Loucy (cell line): Measurements from ENCODE around the gene TXLNB.

ENCODE experiments used
- H2AFZ ChIP-seq: fragments of 200-600 bp; sonication (generic); 2 replicates; pipeline ENCODE4 v1.6.0; 2016; ENCODE audit warnings: antibody characterized with exemption, mild to moderate bottlenecking, low read length, moderate library complexity
- H3F3A ChIP-seq: fragments of 200-600 bp; 2 replicates; pipeline ENCODE4 v1.6.0; 2016; ENCODE audit warnings: antibody characterized with exemption, low read depth, mild to moderate bottlenecking
- H3K27me3 ChIP-seq: fragments of 200-600 bp; sonication (generic); 2 replicates; pipeline ENCODE4 v1.6.1; 2014; ENCODE audit warnings: low read length, mild to moderate bottlenecking; ENCODE audit not compliant: insufficient read depth, poor library complexity, severe bottlenecking
- H3K36me3 ChIP-seq: fragments of 200-600 bp; sonication (generic); 2 replicates; pipeline ENCODE4 v1.6.1; 2016; ENCODE audit warnings: low read length; ENCODE audit not compliant: insufficient read depth
- H3K4me1 ChIP-seq: fragments of 200-600 bp; sonication (generic); 2 replicates; pipeline ENCODE4 v1.5.1; 2014; ENCODE audit warnings: low read length, mild to moderate bottlenecking; ENCODE audit not compliant: insufficient read depth, poor library complexity, severe bottlenecking
- H3K4me2 ChIP-seq: fragments of 200-600 bp; sonication (generic); 2 replicates; pipeline ENCODE4 v1.6.0; 2014; ENCODE audit warnings: antibody characterized with exemption, low read length, low read depth, mild to moderate bottlenecking; ENCODE audit not compliant: poor library complexity, severe bottlenecking
- H3K4me3 ChIP-seq: fragments of 200-600 bp; sonication (generic); 2 replicates; pipeline ENCODE4 v1.5.1; 2014; ENCODE audit warnings: low read length, mild to moderate bottlenecking, mixed read lengths; ENCODE audit not compliant: poor library complexity, severe bottlenecking
- H3K79me2 ChIP-seq: fragments of 200-600 bp; sonication (generic); 2 replicates; pipeline ENCODE4 v1.6.1; 2014; ENCODE audit warnings: low read length; ENCODE audit not compliant: insufficient read depth
- H3K9ac ChIP-seq: fragments of 200-600 bp; sonication (generic); 2 replicates; pipeline ENCODE4 v1.6.0; 2014; ENCODE audit warnings: mild to moderate bottlenecking, low read depth, low read length, moderate library complexity; ENCODE audit not compliant: poor library complexity, severe bottlenecking
- H3K9me2 ChIP-seq: fragments of 200-600 bp; sonication (generic); replicated peaks from 2 replicates; pipeline ENCODE4 v1.6.1; 2016; ENCODE audit warnings: low read depth, low read length, mixed read lengths
- H3K9me3 ChIP-seq: fragments of 200-600 bp; sonication (generic); 2 replicates; pipeline ENCODE4 v1.6.1; 2014; ENCODE audit warnings: mild to moderate bottlenecking, antibody characterized with exemption, low read length, low read depth; ENCODE audit not compliant: insufficient read depth
- H4K20me1 ChIP-seq: fragments of 200-600 bp; sonication (generic); 2 replicates; pipeline ENCODE4 v1.6.0; 2014; ENCODE audit warnings: antibody characterized with exemption, low read length, mild to moderate bottlenecking; ENCODE audit not compliant: insufficient read depth, poor library complexity, severe bottlenecking
- EZH2phosphoT487 ChIP-seq: fragments of 200-600 bp; IDR thresholded peaks from 2 replicates; pipeline ENCODE4 v1.6.1; 2018; ENCODE audit warnings: antibody characterized with exemption, mild to moderate bottlenecking, moderate library complexity, borderline replicate concordance
- TF ChIP-seq, protein P1 (sequence below): fragments of 200-600 bp; sonication (generic); conservative IDR thresholded peaks from 2 replicates; pipeline ENCODE4 v1.5.1; 2014; ENCODE audit warnings: mild to moderate bottlenecking, antibody characterized with exemption, low read length

Gene TXLNB

DNA sequence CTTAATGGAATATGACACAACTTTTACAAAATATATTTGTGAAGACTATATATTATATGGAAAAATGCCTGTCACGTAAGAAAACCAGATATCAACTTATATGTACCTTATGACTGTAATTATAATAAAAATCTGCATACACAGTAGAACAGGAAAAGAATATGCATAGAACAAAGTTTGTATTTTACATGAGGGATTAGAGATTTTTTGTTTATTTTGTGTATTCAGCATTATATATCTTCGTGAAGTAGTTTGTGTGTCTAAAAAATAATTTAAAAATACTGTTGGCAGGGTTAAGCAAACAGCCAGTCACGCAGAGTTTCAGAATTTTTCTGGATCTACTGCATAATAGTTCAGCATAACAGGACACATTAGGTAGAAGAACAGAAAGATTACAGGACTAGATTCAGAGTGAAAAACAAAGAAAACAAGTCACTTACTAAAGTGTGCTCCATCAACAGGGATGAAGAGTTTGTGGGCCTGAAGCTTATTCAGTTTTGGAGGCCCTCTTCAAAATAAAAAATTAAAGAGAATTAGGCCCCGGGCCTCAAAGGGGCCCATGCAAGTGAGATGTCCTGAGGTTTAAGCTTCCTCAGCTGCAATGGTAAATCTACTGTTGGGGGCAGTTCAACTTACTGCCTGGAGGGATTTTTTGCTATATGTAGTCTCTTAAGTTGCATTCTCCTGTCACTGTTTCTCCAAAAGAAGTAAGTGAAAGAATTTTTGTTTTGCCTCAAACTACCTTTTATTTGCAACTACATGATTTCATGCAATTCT is 16.3 kb downstream of the TXLNB start:
- no peaks in the 10 kb centered on the region for H3K27me3 ChIP-seq
- no peak overlapping the region for H3K4me3 ChIP-seq
- no peak overlapping the region for H3K9ac ChIP-seq
- peaks cover 27% of the 10 kb centered on the region for H3K4me1 ChIP-seq
- H3K9me3 ChIP-seq: no peaks in the 10 kb centered on the region
- H3F3A ChIP-seq: no peaks in the 10 kb centered on the region
- no peak for TF ChIP-seq EZH2phosphoT487
- TF ChIP-seq, protein P1, sequence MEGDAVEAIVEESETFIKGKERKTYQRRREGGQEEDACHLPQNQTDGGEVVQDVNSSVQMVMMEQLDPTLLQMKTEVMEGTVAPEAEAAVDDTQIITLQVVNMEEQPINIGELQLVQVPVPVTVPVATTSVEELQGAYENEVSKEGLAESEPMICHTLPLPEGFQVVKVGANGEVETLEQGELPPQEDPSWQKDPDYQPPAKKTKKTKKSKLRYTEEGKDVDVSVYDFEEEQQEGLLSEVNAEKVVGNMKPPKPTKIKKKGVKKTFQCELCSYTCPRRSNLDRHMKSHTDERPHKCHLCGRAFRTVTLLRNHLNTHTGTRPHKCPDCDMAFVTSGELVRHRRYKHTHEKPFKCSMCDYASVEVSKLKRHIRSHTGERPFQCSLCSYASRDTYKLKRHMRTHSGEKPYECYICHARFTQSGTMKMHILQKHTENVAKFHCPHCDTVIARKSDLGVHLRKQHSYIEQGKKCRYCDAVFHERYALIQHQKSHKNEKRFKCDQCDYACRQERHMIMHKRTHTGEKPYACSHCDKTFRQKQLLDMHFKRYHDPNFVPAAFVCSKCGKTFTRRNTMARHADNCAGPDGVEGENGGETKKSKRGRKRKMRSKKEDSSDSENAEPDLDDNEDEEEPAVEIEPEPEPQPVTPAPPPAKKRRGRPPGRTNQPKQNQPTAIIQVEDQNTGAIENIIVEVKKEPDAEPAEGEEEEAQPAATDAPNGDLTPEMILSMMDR: no peak
- no peaks in the 10 kb centered on the region for H3K79me2 ChIP-seq
- H4K20me1 ChIP-seq: no peaks in the 10 kb centered on the region
- H3K4me2 ChIP-seq: no peak overlapping the region
- no peaks in the 10 kb centered on the region for H3K9me2 ChIP-seq
- H2AFZ ChIP-seq: peak overlapping the region; percentile 44; the same call in 1 of the 2 replicates
- H3K36me3 ChIP-seq: no peaks in the 10 kb centered on the region

DNA sequence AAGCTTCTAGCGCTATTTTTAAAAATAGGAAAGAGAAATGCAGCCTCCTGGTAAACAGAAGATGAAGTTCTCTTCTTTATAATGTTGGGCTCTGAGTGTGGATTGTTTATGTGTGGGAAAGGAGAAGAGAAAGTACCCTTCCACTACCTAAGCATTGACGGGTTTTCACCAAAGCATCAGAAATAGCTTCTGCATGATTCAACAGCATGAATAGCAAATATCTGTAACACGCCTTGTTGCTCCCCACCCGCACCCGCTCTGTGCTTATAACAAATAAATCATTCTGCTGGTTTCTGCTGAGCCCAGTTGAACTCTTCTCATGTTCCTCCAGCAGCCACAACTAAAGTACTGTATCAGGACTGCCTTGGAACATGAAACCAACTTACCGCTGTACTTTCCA is 20.7 kb downstream of the TXLNB start:
- no peak overlapping the region for H2AFZ ChIP-seq
- no peak overlapping the region for H3K9ac ChIP-seq

DNA sequence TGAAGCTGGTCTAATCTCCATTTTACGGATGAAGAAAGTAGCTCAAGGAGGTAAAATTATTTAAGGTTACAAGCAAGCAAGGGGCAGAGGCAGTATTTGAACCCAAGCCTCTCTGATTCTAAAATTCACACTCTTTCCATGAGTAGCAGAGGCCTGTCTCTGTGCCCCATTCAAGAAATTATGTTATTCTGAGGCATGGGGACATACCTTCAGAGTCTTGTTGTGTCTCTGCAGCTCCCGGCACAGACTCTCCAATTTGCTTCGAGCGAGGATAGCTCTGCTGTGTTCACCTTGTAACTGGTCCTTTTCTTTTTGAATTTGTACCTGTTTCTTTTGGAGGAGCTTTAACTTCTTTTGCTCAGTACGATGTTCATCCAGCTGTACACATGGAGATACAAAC is 21.5 kb downstream of the TXLNB start:
- H3K79me2 ChIP-seq: no peaks in the 10 kb centered on the region
- no peaks in the 10 kb centered on the region for H3K9me3 ChIP-seq
- no peaks in the 10 kb centered on the region for H4K20me1 ChIP-seq
- no peak overlapping the region for H2AFZ ChIP-seq
- H3K27me3 ChIP-seq: no peaks in the 10 kb centered on the region
- no peak overlapping the region for H3K4me2 ChIP-seq
- H3K4me3 ChIP-seq: no peak overlapping the region
- H3K9ac ChIP-seq: no peak overlapping the region
- TF ChIP-seq, protein P1: no peak
- TF ChIP-seq EZH2phosphoT487: no peak
- H3F3A ChIP-seq: no peaks in the 10 kb centered on the region
- no peaks in the 10 kb centered on the region for H3K36me3 ChIP-seq
- H3K4me1 ChIP-seq: no peaks in the 10 kb centered on the region
- no peaks in the 10 kb centered on the region for H3K9me2 ChIP-seq

More for the DNA sequence above, 20.7 kb downstream of the TXLNB start:
- Histone ChIP-seq H3K27me3 (no peaks in the 10 kb centered on the region), H3K4me1 (no peaks in the 10 kb centered on the region), H3F3A (no peaks in the 10 kb centered on the region), H3K4me2 (no peak overlapping the region), H3K4me3 (no peak overlapping the region), H3K79me2 (no peaks in the 10 kb centered on the region), H3K9me2 (no peaks in the 10 kb centered on the region), H3K36me3 (no peaks in the 10 kb centered on the region), H4K20me1 (no peaks in the 10 kb centered on the region), H3K9me3 (no peaks in the 10 kb centered on the region)
- TF ChIP-seq, protein P1: no peak
- no peak for TF ChIP-seq EZH2phosphoT487
